MCF 10A (cell line): ENCODE measurements around the gene ADAMTS13. TPM values are rescaled to one million over a fixed set of nuclear protein-coding genes. Genes with fewer than 3 reads are reported as not detected.

ENCODE experiments used
- BruUV-seq: library from RNA; stranded (reverse); fragments of 400-500 nt; replicated peaks from 2 replicates; lab custom pipeline; 2021; lab: Mats Ljungman, UMichigan
- CTCF ChIA-PET: fragments of 300-600 bp; sonication (Branson Sonifier 250); formaldehyde crosslinking; extraction: SDS; loops from one replicate; lab custom pipeline; 2021; ENCODE audit warnings: antibody characterized with exemption, inconsistent platforms; lab: Yijun Ruan, JAX
- POLR2A ChIA-PET: fragments of 300-600, 350-650 bp; sonication (Branson Sonifier 250); formaldehyde crosslinking; extraction: SDS; loops from one replicate; lab custom pipeline; 2020; ENCODE audit warnings: antibody characterized with exemption, inconsistent platforms; lab: Yijun Ruan, JAX
- DNase-seq: peaks from one replicate; pipeline ENCODE4 v3.0.0-alpha.2; 2018; ENCODE audit not compliant: unreplicated experiment
- H3K27ac Mint-ChIP-seq: one replicate; pipeline ENCODE4 v1.8.0; 2022; ENCODE audit warnings: mild to moderate bottlenecking, low read depth, mixed read lengths; ENCODE audit not compliant: unreplicated experiment
- H3K27me3 Mint-ChIP-seq: one replicate; pipeline ENCODE4 v1.8.0; 2022; ENCODE audit warnings: mixed read lengths; ENCODE audit not compliant: insufficient read depth, unreplicated experiment
- H3K36me3 Mint-ChIP-seq: one replicate; pipeline ENCODE4 v1.8.0; 2022; ENCODE audit warnings: mild to moderate bottlenecking, moderate library complexity, mixed read lengths; ENCODE audit not compliant: insufficient read depth, unreplicated experiment
- H3K4me1 Mint-ChIP-seq: one replicate; pipeline ENCODE4 v1.8.0; 2022; ENCODE audit warnings: mixed read lengths; ENCODE audit not compliant: insufficient read depth, unreplicated experiment
- H3K4me3 Mint-ChIP-seq: one replicate; pipeline ENCODE4 v1.8.0; 2022; ENCODE audit warnings: mild to moderate bottlenecking, moderate library complexity, mixed read lengths; ENCODE audit not compliant: unreplicated experiment
- H3K9me3 Mint-ChIP-seq: one replicate; pipeline ENCODE4 v1.8.0; 2022; ENCODE audit warnings: mixed read lengths; ENCODE audit not compliant: unreplicated experiment
- intact Hi-C: fragments of 100-400 bp; cut with micrococcal nuclease; formaldehyde crosslinking; loops from 2 replicates; pipeline ENCODE4 v1.14.1; 2022
- total RNA-seq: library from RNA; stranded (reverse); gene quantifications from 2 replicates; pipeline ENCODE4 v1.2.3, GENCODE V29; 2022
- TF ChIP-seq, protein P1 (sequence below): fragments of 200-600 bp; IDR thresholded peaks from one replicate; pipeline ENCODE4 v1.8.0; 2022; ENCODE audit warnings: antibody characterized with exemption, mild to moderate bottlenecking; ENCODE audit not compliant: unreplicated experiment

Gene ADAMTS13
- total RNA-seq, 1 experiment from 2014 or later: 4.1 TPM

GRCh38 chr9:133483611-133484010, 61.4 kb downstream of the ADAMTS13 start:
- CTCF ChIA-PET: interaction anchor here (1.0 kb wide), 1 partner anchor 13 kb away, joined by 5 read pairs; no protein-coding TSS in a partner anchor
- TF ChIP-seq, protein P1, sequence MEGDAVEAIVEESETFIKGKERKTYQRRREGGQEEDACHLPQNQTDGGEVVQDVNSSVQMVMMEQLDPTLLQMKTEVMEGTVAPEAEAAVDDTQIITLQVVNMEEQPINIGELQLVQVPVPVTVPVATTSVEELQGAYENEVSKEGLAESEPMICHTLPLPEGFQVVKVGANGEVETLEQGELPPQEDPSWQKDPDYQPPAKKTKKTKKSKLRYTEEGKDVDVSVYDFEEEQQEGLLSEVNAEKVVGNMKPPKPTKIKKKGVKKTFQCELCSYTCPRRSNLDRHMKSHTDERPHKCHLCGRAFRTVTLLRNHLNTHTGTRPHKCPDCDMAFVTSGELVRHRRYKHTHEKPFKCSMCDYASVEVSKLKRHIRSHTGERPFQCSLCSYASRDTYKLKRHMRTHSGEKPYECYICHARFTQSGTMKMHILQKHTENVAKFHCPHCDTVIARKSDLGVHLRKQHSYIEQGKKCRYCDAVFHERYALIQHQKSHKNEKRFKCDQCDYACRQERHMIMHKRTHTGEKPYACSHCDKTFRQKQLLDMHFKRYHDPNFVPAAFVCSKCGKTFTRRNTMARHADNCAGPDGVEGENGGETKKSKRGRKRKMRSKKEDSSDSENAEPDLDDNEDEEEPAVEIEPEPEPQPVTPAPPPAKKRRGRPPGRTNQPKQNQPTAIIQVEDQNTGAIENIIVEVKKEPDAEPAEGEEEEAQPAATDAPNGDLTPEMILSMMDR: no peak
- intact Hi-C loops: no loop called here
- Mint-ChIP-seq H3K4me3 (no peak overlapping the region), H3K27me3 (no peaks in the 10 kb centered on the region), H3K9me3 (no peaks in the 10 kb centered on the region), H3K27ac (no peak overlapping the region), H3K36me3 (no peaks in the 10 kb centered on the region), H3K4me1 (no peaks in the 10 kb centered on the region)
- no TSS peak for BruUV-seq
- POLR2A ChIA-PET: interaction anchor here (0.7 kb wide), 1 partner anchor 195 kb away, joined by 3 read pairs; no protein-coding TSS in a partner anchor
- no peak for DNase-seq

GRCh38 chr9:133484671-133485437, 62.7 kb downstream of the ADAMTS13 start:
- no TSS peak for BruUV-seq
- H3K4me1 Mint-ChIP-seq: no peaks in the 10 kb centered on the region
- CTCF ChIA-PET: interaction anchor here (0.6 to 1.2 kb wide), 9 partner anchors 14 to 385 kb away, joined by 3 to 12 read pairs (median 3); no protein-coding TSS in a partner anchor
- POLR2A ChIA-PET: interaction anchor here (0.8 kb wide), 1 partner anchor 25 kb away, joined by 4 read pairs; the partner anchor contains the start of gene CACFD1
- no peak overlapping the region for H3K4me3 Mint-ChIP-seq
- no peaks in the 10 kb centered on the region for H3K9me3 Mint-ChIP-seq
- peaks cover 3% of the 10 kb centered on the region for H3K27me3 Mint-ChIP-seq
- intact Hi-C loops: no loop called here
- no peak overlapping the region for H3K27ac Mint-ChIP-seq
- TF ChIP-seq, protein P1: no peak
- no peak for DNase-seq
- no peaks in the 10 kb centered on the region for H3K36me3 Mint-ChIP-seq

GRCh38 chr9:133485531-133486260, 63.5 kb downstream of the ADAMTS13 start:
- no peak for DNase-seq
- BruUV-seq: no TSS peak
- ChIA-PET POLR2A (no interaction called here), CTCF (interaction anchor here (0.7 to 1.8 kb wide), 12 partner anchors 11 to 1727 kb away, joined by 3 to 16 read pairs (median 4); no protein-coding TSS in a partner anchor)
- H3K4me1 Mint-ChIP-seq: no peaks in the 10 kb centered on the region
- intact Hi-C loops: loop anchor here (1.0 kb wide), 3 partner anchors 78 to 463 kb away; no protein-coding TSS in a partner anchor
- no peak overlapping the region for H3K4me3 Mint-ChIP-seq
- TF ChIP-seq, protein P1: no peak
- peaks cover 10% of the 10 kb centered on the region for H3K27me3 Mint-ChIP-seq
- no peaks in the 10 kb centered on the region for H3K36me3 Mint-ChIP-seq
- H3K27ac Mint-ChIP-seq: no peak overlapping the region
- no peaks in the 10 kb centered on the region for H3K9me3 Mint-ChIP-seq

GRCh38 chr9:133487331-133487725, 65.2 kb downstream of the ADAMTS13 start:
- Mint-ChIP-seq H3K27me3 (peaks cover 10% of the 10 kb centered on the region), H3K36me3 (no peaks in the 10 kb centered on the region), H3K9me3 (no peaks in the 10 kb centered on the region), H3K4me3 (no peak overlapping the region), H3K4me1 (no peaks in the 10 kb centered on the region), H3K27ac (no peak overlapping the region)
- CTCF ChIA-PET: interaction anchor here (0.6 to 1.8 kb wide), 15 partner anchors 16 to 1629 kb away, joined by 3 to 16 read pairs (median 3); partner anchors contain the start of gene CACFD1
- no TSS peak for BruUV-seq
- intact Hi-C loops: no loop called here
- DNase-seq: no peak
- POLR2A ChIA-PET: interaction anchor here (0.6 kb wide), 1 partner anchor 354 kb away, joined by 3 read pairs; no protein-coding TSS in a partner anchor
- TF ChIP-seq, protein P1: no peak
